Activated CD4-positive, alpha-beta T cell treated with anti-CD3 and anti-CD28 coated beads for 1 hour (primary cell): Measurements from ENCODE around the gene C22orf15.

Source experiments
- DNase-seq: peaks from one replicate; pipeline ENCODE4 v3.0.0-alpha.2; 2020

Gene C22orf15

DNA sequence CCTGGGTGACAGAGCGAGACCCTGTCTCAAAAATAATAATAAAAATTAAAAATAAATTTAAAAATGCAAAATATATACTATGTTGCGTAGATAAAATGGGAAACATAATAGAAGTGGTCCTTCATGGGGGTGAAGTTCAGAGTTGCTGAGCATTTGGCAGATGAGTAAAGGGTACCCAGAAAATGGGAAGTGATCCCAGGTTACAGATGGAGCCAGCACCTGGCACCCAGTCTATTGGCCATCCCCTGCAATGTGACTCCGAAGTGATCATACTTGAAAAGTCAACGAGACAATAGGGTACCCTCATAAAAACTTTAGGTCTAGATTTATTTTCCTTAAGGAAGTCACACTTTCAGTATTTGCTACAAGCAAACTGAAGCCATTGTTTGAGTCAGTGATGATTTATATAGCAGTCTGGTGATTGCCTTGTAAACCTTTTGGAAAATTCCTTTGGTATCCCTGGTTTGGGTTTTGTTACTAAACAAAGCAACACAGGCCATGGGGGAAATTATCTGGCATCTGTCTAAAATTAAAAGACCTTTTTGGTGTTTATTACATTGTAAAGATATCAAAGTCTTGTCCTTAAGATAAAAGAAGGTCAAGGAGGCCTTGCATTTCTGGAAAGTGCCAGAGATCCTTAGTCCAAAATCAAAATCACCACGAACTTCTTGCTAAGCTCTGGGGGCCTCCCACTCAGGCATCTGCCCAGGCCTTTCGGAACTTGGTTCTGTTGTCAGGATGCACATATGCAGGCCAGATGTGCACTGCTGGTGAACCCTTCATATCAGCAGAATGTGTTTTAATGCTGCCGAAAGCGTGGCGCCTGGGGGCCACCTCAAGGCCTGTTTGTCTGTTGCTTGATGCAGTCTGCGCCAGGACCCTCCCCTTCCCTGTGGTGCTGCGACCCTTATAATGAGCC lies 28.3 kb downstream of the C22orf15 start:
- no peak for DNase-seq

DNA sequence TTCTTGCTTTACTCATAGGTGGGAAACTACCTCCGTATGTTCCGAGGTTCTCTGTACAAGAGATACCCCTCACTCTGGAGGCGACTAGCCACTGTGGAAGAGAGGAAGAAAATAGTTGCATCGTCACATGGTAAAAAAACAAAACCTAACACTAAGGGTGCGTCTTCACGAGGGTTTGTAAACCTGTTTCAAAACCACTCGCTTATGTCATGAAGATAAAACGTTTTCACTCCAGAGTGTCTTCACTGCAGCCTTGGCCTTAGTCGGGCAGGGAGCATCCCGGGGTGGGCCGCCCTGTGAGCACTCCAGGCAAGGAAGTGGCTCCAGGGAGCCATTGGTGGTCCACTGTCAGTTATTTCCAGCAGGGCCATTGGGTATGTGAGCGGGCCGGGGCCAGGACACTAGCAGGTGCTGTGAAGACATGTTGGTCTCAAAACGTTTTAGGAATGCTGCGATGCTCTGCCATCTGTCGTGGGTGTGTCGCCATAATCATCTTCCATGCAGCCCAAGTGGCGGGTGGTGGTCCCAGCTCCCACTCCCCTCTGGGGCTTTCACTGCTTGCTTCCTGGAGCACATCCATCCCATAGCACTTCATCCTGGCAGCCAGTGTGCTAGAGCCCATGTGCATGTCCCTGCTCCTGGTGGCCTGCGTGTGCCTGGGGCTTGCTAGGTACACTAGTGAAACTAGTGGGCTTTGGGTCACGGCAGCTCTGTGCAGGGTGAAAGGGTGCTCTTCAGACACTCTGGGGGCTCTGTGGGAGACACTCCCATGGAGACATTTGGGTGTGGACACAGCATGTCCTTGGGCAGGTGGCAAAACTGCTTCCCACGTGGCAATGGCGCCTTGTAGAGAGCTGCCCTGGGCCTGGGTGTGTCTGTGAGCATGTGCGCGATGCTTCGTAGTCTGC lies 29.2 kb downstream of the C22orf15 start:
- DNase-seq: no peak

DNA sequence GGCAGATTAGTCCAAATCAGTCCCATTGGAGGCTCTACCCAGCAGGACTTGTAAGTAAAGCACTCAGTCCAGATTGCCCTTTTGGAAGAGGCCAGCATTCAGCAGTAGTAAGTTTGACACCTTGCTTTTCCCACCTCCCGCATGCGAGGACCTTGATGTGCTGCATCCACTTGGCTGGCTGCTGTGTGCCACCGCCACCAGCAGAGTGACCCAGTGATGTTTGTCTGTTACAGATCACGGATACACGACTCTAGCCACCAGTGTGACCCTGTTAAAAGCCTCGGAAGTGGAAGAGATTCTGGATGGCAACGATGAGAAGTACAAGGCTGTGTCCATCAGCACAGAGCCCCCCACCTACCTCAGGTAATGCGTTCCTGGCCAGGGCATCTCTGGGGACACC lies 30.5 kb downstream of the C22orf15 start:
- DNase-seq: no peak

DNA sequence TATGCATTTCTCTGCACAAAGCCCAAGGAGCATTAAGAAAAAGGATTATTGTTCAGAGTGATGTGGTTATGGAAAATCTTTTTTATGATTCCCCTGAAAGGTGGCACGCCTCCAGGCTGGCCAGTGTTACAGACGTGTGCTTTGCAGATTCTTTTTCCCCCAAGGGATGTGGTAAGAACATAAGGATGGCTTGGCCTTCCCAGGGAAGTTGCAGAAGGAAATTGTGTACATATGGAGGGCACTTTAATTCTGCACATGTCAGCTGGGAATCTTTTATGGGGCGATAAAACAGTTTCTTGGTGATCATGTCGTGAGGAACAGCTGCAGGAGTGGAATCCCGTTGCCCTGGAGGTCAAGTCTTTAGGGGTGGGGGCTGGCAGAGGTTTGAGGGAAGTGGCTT lies 33.7 kb downstream of the C22orf15 start:
- DNase-seq: no peak

DNA sequence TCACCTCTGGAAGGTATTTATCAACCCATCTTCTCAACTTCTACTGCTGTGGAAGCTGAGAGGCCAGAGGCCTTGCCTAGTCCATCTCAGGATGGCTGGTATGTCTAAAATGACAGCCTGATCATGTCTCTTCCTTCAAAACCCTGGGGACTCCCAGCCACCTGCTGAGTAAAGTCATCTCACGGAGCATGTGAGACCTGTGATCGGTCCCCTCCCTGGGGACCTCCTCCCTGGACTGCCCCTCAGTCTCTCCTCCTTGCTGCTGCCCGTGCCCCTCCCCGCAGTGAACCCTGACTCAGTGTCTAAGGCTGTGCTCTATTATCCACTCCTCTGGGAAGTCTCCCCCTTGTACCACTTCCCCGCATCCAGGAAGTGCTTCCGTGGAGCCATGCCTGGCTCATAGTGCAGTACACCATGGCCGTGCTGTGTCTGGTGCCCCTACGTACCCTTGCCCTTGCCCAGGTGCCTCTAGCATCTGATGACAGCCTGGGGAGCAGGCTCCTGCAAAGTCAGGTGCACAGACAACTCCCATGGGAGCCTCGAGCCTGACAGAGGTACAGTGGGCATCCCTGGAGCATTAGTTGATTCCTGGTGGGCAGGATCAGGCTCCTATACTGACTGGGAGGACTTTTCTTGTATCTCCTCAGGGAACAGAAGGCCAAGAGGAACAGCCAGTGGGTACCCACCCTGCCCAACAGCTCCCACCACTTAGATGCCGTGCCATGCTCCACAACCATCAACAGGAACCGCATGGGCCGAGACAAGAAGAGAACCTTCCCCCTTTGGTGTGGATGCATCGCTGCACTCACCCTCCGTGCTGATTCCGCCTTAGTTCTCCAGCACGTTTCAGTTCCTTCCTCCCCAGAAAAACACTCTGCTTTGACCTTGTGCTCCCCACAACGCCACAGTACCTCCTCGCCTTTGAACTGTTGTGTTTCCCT lies 37.8 kb downstream of the C22orf15 start:
- no peak for DNase-seq

DNA sequence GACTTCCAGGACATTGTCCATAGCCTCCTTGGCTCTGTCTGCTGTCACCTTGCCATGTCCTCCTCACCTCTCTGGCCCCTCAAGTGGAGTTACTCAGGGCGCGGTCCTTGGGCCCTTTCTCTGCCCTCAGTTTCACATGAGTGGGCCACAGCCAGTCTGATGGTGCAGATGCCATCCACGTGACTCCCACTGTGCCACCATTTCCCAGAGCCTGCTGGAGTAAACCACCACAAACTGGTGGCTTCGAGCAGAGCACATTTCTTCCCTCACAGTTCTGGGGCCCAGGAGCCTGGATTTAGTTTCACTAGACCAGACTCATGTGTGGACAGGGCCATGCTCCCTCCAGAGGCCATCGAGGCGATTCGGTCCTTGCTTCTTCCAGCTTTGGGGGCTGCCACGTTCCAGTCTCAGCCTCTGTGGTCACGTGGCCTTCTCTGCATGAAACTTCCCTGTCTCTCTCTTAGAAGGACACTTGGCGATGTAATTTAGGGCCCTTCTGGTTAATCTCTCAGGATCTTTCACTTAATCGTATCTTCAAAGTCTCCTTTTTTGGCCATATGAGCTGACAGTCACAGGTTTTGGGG lies 38.5 kb downstream of the C22orf15 start:
- no peak for DNase-seq

DNA sequence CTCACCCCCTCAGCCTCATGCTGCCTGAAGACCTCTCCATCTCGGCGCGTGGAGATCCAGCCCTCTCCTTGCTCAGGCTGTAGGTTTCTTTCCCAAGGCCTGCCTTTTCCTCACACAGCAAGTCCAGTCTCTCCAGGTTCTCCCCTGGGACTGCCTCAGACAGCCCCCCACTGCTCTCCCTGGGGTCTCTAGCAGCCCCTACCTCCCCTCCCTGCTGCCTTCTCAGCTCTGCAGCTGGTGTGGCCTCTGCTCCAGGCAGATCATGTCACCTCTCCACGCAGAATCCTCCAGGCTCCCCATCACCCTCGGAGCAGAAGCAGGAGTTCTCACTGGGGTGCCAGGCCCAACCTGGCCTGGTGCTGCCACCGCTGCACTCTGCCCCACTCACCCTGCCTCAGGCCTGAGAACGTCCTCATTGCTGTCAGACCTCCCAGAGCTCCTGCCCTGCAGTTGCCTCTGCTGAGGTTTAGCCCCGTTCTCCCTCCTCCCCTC lies 39.1 kb downstream of the C22orf15 start:
- DNase-seq: no peak

DNA sequence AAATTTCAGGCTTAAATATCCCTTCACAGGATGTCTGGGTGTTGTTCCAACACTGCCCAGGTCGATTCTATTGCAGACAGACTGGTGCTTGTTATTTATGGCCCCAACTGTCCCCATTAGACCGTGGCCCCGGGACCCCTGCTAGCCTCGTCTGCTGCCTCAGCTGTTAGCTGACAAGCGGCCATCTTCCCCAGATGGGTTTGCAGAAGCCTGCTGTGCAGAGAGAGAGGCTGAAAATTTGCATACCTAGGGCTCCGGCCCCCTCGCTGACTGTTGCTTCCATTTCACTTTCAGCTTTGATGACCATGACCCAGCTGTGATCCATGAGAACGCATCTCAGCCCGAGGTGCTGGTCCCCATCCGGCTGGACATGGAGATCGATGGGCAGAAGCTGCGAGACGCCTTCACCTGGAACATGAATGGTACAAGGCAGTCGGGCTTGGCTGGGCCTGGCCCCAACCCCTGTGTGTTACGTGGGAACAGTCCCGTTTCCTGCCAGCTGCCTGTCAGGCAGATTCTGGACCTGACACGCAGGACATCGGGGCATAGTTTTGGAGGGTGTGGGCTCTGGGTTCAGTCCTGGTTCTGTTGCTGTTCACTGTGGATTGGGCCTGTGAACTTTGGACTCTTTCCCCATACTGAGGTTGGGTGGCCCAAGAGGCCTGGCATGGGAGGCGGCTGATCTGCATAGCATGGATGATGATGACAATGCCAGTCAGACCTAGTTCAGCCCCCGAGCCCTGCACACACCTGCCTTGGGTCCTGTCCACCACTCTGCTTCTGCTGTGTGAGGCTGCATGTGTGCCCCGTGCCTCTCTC lies 40.4 kb downstream of the C22orf15 start:
- DNase-seq: no peak

DNA sequence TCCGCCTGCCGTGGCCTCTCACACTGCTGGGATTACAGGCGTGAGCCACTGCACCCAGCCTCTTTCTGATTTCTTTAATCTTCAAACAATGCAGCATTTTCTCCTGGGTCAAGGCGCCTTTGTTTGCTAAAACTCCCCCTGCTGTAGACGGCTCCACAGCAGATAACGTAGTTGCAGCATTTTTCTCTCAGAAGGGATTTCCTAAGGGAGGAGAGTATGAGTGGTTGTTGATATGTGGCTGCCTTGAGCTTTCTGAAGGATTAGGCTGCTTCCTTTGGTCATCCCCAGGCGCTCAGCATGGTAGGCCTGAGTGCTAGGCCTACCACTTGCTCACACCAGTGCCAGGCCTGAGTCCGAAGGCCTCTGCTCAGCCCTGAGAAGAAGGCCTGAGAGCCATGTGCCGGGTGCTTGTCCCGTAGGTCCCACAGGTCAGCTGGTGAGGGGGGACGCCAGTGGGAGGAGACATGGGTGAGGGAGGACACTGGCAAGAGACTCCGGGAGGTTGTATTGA lies 42.0 kb downstream of the C22orf15 start:
- no peak for DNase-seq

DNA sequence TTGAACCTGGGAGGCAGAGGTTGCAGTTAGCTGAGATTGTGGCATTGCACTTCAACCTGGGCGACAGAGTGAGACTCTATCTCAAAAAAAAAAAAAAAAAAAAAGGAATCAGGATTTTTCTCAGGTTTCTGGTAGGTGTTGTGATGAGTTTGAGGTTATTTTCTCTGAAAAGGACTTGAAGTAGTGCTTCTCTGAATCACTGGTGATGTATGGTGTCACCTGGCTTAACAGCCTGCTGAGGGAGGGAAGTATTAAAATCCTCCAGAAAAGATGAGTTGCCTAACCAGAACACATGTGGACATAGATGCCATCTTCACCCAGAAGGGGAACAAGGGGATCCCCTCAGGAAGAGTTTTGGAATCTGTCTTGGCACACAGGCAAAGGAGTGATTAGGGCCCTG lies 44.0 kb downstream of the C22orf15 start:
- DNase-seq: no peak

DNA sequence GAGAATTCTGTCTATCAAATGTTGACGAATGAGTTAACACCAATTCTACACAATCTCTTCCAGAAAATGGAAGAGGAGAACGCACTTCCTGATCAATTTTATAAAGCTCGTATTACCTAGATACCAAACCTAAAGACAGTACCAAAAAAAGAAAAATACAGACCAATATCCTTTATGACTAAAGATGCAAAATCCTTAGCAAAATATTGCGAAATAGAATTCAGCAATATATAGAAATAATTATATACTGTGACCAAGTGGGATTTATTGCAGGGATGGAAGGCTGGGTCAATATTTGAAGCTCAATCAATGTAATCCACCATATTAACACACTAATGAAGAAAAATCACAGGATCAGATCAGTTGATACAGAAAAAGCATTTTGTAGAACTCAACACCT lies 49.6 kb downstream of the C22orf15 start:
- DNase-seq: no peak
